ENCODE results near the gene NELL1. TPM values are rescaled to one million over a fixed set of nuclear protein-coding genes. Genes with fewer than 3 reads are reported as not detected.

Gene NELL1
- total and polyA plus RNA-seq, 4 donors = 0.05 to 0.31 (median 0.12) TPM; not detected in 1

DNA sequence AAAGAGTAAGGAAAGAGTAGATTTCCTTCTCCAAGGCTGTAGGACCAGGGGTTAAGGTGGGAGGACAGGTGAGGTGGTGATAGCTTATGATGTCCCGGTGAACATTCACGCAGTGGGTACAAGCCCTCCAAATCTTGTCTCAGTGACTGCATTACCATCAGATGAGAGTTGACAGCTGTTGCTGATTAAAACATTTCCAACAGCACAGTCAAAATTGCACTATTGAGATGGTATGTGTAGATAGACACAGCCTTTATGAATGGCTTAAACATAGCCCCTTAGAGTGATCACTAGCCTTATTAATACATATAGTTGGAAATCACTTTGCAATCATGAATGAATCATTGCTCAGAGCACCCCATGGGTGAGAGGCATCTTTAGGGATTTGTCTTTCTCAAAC lies 7.3 kb downstream of the NELL1 start:
- H3K4me1 ChIP-seq (ENCODE audit: control insufficient read depth in 5 of 5, insufficient read depth in 5 of 5, low read length in 5 of 5) = no peaks in the 10 kb centered on the region
- TF ChIP-seq, protein P1, sequence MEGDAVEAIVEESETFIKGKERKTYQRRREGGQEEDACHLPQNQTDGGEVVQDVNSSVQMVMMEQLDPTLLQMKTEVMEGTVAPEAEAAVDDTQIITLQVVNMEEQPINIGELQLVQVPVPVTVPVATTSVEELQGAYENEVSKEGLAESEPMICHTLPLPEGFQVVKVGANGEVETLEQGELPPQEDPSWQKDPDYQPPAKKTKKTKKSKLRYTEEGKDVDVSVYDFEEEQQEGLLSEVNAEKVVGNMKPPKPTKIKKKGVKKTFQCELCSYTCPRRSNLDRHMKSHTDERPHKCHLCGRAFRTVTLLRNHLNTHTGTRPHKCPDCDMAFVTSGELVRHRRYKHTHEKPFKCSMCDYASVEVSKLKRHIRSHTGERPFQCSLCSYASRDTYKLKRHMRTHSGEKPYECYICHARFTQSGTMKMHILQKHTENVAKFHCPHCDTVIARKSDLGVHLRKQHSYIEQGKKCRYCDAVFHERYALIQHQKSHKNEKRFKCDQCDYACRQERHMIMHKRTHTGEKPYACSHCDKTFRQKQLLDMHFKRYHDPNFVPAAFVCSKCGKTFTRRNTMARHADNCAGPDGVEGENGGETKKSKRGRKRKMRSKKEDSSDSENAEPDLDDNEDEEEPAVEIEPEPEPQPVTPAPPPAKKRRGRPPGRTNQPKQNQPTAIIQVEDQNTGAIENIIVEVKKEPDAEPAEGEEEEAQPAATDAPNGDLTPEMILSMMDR (IDR thresholded peaks at IDR 0.05; ENCODE audit: control extremely low read depth, extremely low read depth) = no peak
- no peaks in the 10 kb centered on the region for H3K9me3 ChIP-seq (ENCODE audit: control insufficient read depth in 4 of 4, insufficient read depth in 3 of 4, low read length in 3 of 4)
- H3K27me3 ChIP-seq (ENCODE audit: control insufficient read depth in 3 of 3, insufficient read depth in 3 of 3, low read length in 2 of 3) = peaks cover 5 to 10% (median 6%) of the 10 kb centered on the region in 3 donors
- 93 to 97% methylated on average over 2 of the region's 2 CpGs for WGBS, 2 donors
- H3K27ac ChIP-seq (ENCODE audit: low read depth in 1 of 2, low read length in 1 of 2) = no peak overlapping the region
- H3K9ac ChIP-seq (ENCODE audit: insufficient read depth in 1 of 2, low read length in 2 of 2) = no peak overlapping the region
- no peak for DNase-seq
- no peaks in the 10 kb centered on the region for H3K36me3 ChIP-seq (ENCODE audit: control insufficient read depth in 4 of 4, insufficient read depth in 4 of 4, low read length in 4 of 4)
- no peak overlapping the region for H3K4me3 ChIP-seq
- no peak for ATAC-seq (ENCODE audit: insufficient read depth, low FRiP score)

GRCh38 chr11:20688761-20689160 lies 19.4 kb downstream of the NELL1 start:
- no peak overlapping the region for H3K4me3 ChIP-seq
- H3K36me3 ChIP-seq (ENCODE audit: control insufficient read depth in 4 of 4, insufficient read depth in 4 of 4, low read length in 4 of 4) = no peaks in the 10 kb centered on the region
- H3K9me3 ChIP-seq (ENCODE audit: control insufficient read depth in 4 of 4, insufficient read depth in 3 of 4, low read length in 3 of 4) = no peaks in the 10 kb centered on the region
- no peaks in the 10 kb centered on the region for H3K27me3 ChIP-seq (ENCODE audit: control insufficient read depth in 3 of 3, insufficient read depth in 3 of 3, low read length in 2 of 3)
- no peak for ATAC-seq (ENCODE audit: insufficient read depth, low FRiP score)
- DNase-seq = no peak
- whole genome bisulfite sequencing, 2 donors = 73 to 79% methylated on average over 3 of the region's 3 CpGs
- no peaks in the 10 kb centered on the region for H3K4me1 ChIP-seq (ENCODE audit: control insufficient read depth in 5 of 5, insufficient read depth in 5 of 5, low read length in 5 of 5)
- H3K27ac ChIP-seq (ENCODE audit: low read depth in 1 of 2, low read length in 1 of 2) = no peak overlapping the region
- TF ChIP-seq, protein P1 (IDR thresholded peaks at IDR 0.05; ENCODE audit: control extremely low read depth, extremely low read depth) = no peak
- H3K9ac ChIP-seq (ENCODE audit: insufficient read depth in 1 of 2, low read length in 2 of 2) = no peak overlapping the region

DNA sequence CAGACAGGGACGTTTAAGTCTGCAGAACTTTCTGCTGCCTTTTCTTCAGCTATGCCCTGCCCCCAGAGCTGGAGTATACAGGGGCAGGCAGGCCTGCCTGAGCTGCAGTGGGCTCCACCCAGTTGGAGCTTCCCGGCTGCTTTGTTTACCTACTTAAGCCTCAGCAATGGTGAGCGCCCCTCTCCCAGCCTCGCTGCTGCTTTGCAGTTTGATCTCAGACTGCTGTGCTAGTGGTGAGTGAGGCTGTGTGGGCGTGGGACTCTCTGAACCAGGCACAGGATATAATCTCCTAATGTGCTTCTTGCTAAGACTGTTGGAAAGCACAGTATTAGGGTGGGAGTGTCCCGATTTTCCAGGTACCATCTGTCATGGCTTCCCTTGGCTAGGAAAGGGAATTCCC lies 38.5 kb downstream of the NELL1 start:
- no peak overlapping the region for H3K9ac ChIP-seq (ENCODE audit: insufficient read depth in 1 of 2, low read length in 2 of 2)
- no peak for ATAC-seq (ENCODE audit: insufficient read depth, low FRiP score)
- TF ChIP-seq, protein P1 (IDR thresholded peaks at IDR 0.05; ENCODE audit: control extremely low read depth, extremely low read depth) = no peak
- no peak for DNase-seq
- no peak overlapping the region for H3K4me3 ChIP-seq
- no peaks in the 10 kb centered on the region for H3K4me1 ChIP-seq (ENCODE audit: control insufficient read depth in 5 of 5, insufficient read depth in 5 of 5, low read length in 5 of 5)
- no peak overlapping the region for H3K27ac ChIP-seq (ENCODE audit: low read depth in 1 of 2, low read length in 1 of 2)
- H3K36me3 ChIP-seq (ENCODE audit: control insufficient read depth in 4 of 4, insufficient read depth in 4 of 4, low read length in 4 of 4) = no peaks in the 10 kb centered on the region
- H3K9me3 ChIP-seq (ENCODE audit: control insufficient read depth in 4 of 4, insufficient read depth in 3 of 4, low read length in 3 of 4) = peaks cover 0 to 3% (median 1%) of the 10 kb centered on the region in 4 donors
- H3K27me3 ChIP-seq (ENCODE audit: control insufficient read depth in 3 of 3, insufficient read depth in 3 of 3, low read length in 2 of 3) = no peaks in the 10 kb centered on the region
- 76% methylated on average over 6 of the region's 6 CpGs for WGBS, 2 donors

DNA sequence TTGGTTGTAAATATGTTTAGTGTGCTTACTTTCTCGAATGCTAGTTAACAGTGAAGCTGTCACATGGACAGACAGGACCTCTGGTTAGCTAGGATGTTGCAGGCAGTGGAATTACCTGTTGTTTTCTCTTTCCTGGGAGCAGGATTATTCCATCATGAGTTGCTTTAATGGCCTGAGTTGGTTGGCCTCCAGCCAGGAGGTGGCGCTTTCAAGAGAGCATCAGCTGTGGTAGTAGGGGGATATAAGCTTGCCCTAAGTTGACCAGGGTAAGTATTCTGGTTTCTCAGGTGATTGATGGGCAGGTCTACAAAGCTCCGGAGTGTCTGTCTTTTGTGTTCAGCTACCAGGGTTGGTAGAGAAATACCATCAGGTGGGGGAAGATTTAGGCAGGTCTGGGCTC lies 43.5 kb downstream of the NELL1 start:
- Histone ChIP-seq H3K9me3 (ENCODE audit: control insufficient read depth in 4 of 4, insufficient read depth in 3 of 4, low read length in 3 of 4) (peaks cover 0 to 4% (median 3%) of the 10 kb centered on the region in 4 donors), H3K27ac (ENCODE audit: low read depth in 1 of 2, low read length in 1 of 2) (no peak overlapping the region), H3K27me3 (ENCODE audit: control insufficient read depth in 3 of 3, insufficient read depth in 3 of 3, low read length in 2 of 3) (no peaks in the 10 kb centered on the region), H3K9ac (ENCODE audit: insufficient read depth in 1 of 2, low read length in 2 of 2) (no peak overlapping the region), H3K36me3 (ENCODE audit: control insufficient read depth in 4 of 4, insufficient read depth in 4 of 4, low read length in 4 of 4) (no peaks in the 10 kb centered on the region), H3K4me3 (no peak overlapping the region), H3K4me1 (ENCODE audit: control insufficient read depth in 5 of 5, insufficient read depth in 5 of 5, low read length in 5 of 5) (no peaks in the 10 kb centered on the region)
- DNase-seq (no peak), ATAC-seq (ENCODE audit: insufficient read depth, low FRiP score) (no peak)
- WGBS, 2 donors = 82 to 91% methylated on average over 3 of the region's 3 CpGs
- TF ChIP-seq, protein P1 (IDR thresholded peaks at IDR 0.05; ENCODE audit: control extremely low read depth, extremely low read depth) = no peak
